Lung microvascular endothelial cell (primary cell): Measurements from ENCODE around the gene PML. TPM values are rescaled to one million over a fixed set of nuclear protein-coding genes. Genes with fewer than 3 reads are reported as not detected.

Source experiments
- DNase-seq, 2 donors: peaks; one replicate each; pipeline versions ENCODE4 v3.0.0 to v3.0.0-alpha.2; 2010; ENCODE audit warnings: low read depth in 2 of 2
- total RNA-seq: library from RNA; depleted of rRNA; stranded (reverse); fragments of >200 nt; gene quantifications from 2 replicates; pipeline ENCODE4 v1.2.1, GENCODE V29; 2014

PML gene
- total RNA-seq, 1 donor from 2014 or later, result 36.9 TPM

DNA sequence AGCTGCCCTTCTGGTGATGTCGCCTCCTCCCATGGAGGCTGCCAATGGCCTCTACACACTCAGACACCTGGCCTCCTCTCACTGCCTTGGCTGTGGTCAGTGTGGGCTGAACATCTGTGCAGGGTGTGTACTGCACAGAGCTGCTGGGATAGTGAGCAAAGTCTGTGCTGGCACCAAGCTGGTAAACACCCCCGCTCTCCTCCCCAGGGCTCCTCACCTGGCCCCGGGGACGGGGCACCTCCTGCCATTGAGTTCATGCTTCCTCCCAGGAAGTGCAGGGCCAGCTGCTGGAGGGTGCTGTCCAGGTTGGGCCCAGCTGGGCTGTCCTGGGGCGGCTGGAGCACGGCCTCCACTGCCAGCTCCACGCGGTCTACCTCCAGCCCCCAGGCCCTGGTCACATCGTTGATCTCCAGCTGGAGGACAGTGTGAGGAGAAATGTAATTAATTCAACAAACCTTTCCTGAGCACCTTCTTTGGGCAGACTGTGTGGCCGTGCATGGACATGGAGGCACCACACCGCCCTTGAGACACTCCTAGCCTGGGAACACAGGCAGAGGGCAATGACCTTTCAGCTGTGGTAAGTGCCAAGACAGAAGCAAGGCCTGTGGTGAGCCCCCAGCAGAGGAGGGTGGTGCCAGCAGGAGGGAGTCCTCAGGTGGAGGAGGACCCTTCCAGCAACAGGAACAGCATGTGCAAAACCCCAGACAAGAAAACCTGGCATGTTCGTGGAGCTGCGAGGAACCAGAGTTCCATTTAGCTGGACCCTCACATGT, 9.2 kb upstream of the PML start:
- no peak for DNase-seq

DNA sequence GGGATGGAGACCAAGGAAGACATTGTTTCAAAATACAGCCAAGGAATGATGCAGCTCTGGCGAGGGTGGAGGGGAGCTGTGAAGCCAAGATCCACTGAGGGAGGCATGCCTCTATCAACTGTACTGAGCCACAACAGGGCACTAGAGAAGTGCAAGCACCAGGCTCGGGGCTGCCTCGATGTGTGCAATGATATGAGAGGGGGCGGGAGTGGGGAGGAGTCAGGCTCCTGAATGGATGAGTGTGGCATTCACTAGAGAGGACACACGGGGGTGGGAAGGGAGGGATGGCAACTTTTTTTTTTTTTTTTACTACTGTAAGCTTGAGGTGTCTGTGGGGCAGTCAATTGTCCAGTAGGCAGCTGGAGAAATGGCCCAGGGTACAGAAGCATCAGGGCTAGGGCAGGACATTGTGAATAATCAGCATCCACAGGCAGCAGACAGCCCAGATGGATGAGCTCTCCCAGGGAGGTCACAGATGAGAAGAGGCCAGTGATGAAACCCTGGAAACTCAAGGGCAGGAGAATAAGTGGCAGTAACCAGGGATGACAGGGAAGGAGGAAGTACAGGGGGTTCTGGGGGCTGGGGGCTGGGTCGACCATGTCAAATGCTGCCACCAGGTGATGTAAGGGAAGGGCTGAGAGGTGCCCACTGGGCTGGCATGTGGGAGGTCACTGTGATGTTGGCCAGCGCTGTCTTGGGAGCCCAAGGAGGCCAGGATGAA, 8.3 kb upstream of the PML start:
- peak in 1 of 2 donors; percentile 40 for DNase-seq

DNA sequence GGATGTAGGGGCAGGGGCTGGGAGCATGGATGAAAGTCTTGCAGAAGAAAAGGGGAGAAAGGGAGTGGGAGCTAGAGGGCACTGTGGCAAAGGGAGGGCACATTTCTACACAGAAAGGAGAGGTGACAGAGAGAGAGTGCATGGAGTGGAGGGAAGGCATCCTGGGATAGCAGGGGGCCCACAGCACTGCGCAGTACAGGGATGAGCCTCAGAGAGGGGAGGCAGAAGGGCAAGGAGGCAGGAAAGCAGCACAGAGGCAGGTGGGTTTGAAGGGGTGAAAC, 7.8 kb upstream of the PML start:
- no peak for DNase-seq

DNA sequence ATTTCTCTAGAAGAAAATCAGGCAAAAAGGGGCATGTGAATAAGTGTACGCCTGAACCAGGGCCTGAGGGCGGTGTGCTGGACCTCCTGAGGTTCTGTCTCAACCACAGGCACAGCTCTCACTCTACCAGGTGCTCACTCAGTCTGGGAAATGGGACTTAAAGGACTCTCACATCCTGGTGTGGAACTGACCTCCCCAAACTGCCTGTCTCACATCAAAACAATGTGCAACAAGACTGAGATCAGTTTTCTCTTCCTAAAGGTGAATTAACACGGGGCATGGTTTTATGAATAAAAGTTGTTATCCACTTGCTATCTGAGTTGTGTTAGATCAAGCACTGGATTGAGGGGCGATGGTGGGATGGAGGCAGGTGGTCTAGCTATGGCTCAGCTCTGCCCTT, 7.3 kb upstream of the PML start:
- DNase-seq, result no peak

DNA sequence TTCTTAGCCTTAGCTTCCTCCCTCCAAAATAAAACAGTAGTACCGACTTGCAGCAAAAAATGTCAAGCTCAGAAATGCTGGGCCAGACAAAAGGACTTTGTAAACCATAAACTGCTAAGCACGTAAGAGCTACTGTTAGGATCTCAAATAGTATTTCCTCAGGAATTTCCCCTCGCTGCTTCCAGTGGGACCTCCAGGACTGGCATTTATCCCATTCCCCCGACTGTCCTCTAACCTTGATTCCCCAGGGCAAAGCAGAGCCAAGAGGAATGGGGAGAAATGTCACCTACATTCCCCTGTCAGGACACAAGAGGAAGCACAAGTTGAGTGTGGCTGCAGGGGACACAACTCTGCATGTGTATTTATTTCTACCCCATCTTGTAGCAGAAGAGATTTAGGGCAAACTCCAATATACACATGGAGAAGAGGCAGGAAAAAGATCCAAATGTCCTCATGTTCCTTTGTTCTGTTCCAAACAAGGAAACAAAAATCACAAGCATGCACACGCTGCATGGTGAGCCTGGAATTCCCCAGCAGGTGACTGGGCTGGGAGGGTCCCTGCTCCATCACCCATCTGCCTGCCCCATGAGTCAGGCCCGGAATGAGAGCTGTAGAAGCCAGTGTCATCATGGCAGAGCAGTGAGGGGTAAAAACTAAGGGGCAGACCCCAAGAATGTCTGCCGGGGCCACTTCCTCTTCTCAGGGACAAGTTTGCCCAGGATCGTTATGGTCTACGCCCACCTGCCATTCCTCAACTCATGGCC, 6.7 kb upstream of the PML start:
- peak; percentile 80 to 91 for DNase-seq

DNA sequence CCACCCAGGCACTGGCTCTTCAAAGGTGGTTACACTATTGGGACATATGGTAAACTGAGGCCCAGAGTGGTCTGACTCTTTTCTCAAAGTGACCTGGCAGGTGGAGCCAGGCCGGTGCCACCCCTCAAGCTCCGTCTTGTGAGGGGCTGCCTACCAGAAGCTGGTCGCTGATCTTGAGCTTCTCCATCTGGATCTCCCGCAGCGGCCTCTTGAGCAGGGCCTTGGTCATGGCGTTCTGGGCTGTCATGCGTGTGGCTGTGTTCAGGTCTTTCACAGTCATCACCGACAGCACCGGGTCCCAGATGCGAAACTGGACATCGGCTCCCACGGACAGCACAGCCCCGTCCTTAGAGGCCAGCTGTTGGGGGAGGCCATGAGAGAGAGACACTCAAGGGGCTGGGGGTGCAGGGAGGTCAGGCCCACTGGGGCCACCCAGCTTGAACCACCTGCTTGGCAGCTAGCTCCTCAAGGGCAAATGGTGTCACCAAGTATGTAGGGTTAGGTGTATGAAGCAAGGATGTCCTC, 6.0 kb upstream of the PML start:
- DNase-seq, result no peak

DNA sequence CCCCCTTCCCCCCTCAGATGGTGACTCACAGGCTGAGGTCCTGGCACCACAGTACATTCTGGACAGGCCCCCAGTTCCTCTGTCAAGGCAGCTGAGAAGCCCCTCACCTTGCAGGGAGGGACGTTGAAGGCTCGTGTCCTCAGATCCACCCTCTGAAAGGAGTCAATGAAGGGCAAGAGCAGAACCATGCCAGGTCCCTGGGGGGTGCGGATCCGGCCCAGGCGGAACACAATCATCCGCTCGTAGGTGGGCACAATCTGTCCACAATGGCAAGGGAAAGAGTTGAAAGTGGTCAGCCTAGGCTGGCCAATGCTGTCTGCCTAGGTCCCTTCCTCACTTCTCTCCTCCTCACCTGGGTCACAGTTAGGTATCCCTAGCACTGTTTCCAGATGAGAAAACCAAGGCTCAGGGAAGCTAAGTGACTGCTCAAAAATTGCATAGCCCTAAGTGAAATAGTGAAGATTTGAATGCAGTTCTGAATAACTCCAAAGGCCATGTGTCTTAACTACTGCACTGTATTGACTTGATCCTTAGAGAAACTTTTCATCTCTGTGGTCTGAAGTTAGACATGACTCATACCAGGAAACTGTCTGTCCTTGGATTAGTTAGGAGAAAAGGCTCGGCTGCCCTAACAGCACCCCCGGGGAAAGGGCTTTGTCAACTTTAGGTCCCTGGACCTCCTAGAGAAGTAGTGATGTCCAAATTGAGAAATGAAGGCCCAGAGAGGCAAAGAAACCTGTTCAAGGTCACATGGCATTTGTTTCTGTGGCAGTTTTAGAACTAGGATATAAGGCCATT, 5.3 kb upstream of the PML start:
- DNase-seq, result peak in 1 of 2 donors; percentile 85

DNA sequence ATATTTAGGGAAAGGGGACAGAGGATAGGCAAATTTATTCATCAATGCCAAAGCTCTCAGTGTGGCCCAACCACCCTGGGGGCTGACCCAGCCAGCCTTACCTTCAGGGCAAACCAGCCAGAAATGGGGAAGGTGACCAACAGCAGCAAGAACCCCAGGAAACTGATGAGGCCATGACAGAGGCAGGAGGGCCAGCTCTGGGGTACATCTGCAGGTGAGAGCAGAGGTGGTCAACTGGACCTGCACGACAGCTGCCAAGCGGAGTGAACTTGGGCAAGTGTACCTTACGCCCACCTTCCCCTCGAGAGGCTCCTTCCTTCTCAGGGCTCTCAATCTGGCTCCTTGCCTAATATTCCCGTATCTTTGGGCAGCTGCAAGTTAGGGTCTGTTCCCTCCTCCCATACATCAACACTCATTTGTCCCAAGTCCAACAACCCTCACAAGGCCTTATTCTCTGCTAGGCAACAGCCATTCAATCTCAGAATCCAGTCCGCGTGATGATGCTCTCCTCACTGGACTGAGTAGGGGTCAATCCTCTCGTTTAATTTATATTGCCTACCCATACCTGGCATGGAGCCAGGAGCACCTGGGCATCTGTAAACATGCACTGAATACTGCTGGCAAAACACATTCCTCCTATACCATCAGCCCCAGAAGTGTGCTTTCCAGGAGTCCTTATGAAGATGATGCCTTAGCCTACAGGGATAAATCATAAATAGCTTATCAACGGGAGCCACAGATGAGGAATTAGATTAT, 4.1 kb upstream of the PML start:
- DNase-seq, result no peak

DNA sequence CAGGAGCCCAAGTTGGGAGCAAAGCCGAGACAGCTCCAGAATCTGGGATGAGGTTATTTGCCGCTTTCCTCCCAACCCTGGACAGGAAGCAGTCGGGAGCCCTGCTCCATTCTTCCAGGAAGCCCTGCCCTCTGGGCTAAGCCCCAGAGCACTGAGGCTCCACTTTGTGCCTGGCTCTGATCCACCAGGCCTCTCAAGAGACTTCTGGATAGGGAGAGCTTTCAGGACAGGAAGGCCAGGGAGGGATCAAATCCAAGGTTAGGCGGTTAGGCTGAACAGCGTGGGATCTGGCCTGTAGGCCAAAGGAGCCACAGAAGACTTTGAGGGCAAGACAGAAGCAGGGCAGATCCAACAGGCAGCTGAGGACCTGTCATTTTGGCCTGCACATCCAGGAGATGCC, 3.3 kb upstream of the PML start:
- DNase-seq, result peak in 1 of 2 donors; percentile 57

DNA sequence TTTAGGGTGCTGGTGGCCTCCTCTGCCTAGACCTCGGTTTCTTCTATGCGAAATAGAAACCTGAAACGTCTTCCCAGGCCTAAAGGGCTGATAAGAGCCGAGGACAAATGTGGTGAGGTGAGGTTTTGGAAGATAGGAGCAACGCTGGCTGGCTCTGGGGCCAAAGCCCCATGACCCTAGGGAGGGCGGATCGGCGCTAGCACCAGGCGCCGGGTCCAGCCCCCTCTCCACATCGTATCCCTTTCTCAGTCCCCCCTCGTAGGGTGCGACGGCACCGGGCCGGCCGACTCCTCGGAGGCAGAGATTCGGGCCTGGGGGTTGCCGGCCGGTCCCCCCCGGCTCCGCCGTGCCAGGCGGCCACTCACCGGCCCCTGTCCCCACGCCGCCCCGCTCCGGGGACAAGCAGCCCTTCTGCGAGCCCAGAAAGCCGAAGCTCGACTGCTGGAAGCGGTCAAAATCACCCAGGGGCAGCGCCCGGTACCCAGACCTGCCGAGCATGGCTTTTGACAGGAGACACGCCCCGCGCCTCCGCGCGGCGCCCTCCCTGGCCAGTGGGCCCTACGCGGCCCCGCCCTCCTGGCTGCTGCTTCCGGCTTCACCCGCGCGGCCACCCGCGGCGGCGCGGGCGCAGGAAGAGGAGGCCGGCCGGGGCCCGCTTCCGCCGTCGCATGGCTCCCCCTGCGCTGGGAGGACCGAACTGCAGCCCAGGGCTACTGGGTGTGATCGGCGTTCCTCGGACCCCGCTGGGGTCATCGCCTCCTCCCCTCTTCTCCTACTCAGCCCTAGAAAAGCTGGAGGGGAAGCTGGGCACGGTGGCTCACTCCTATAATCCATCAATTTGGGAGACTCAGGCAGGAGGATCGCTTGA, 2.6 kb upstream of the PML start, which contains the start of gene STOML1:
TSS of gene STOML1 (minus strand) at position 570 of the 868 bp plus-strand sequence. CDS start at position 498, 72 bp downstream.
- peak; percentile 94 to 95 for DNase-seq

DNA sequence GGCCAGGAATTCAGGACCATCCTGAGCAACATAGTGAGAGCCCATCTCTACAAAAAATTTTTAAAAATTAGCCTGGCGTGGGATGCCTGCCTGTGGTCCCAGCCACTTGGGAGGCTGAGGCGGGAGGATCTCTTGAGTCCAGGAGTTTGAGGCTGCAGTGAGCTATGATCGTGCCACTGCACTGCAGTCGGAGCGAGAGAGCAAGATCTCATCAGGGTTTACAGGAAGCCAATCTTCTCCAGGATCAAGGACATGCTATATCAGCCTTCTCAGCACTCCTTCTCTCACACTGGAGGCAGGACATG, 2.0 kb upstream of the PML start:
- DNase-seq, result no peak

DNA sequence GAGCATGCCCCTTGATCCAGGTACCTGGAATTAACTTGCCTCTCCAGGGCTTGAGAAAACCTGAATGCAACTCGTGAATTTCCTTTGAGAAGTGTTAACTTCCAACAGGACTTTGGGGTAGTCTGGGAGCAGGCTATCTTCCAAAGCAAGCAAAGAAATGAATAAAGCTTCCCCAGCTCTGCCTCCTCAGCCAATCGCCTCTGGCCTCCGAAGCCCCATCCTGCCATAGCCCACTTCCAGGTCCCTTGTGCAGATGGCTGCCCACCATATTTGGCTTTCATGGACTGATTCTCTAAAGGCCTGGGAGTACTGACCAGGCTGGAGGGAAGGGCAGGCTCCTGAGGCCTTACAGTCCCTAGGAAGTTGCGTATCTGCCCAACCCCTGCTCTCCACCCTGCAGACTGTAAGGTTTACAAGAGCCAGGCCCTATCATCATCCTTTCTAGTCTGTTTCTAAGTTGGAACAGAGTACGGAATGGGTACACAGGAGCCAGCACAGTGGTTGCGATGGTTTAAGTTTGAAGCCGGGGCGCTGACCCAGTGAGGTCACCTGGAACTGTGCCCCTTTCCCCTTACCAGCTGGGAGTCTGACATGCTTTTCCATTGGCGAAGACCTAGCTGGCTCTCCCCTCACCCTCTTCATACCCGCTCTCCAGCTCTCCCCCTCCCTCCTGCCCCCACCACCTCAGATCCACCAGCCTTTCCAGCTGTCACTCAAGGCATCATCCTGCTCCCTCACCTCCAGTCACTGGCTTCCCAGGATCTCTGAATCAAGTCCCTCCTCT, 1.1 kb upstream of the PML start:
- no peak for DNase-seq

DNA sequence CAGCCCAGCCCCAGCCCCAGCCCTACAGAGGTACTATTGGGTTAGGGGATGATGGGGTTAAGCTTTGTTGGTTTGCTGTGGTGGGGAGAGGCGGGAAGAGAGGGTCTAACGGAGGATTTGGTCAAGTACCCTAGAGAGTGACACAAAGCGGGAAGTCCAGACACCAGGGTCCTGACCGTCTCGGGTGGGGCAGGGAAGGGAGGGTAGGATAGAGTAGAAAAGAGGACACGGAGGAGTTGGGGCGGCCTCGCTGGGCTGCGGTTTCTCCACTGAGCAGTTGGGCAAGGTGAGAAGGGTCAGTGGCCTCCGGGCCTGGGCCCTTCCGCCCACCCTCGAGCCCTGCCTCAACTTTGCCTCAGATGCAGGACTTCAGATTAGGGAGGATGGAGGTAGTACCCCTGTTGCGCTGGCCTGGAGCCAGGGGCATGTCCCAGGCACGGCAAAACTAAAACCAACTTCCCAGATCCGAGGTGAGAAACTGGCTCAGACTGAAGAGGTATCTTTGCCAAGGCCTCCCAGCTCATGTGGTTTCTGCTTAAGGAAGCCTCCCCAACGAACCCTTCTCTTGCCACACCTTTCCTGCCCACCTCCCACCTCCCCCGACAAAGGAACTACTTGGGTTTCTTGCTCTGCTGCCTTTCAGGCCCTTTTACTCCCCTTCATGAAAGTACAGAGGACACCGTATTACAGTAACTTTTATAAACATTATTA, 551 bp downstream of the PML start:
- peak in 1 of 2 donors; percentile 28 for DNase-seq

DNA sequence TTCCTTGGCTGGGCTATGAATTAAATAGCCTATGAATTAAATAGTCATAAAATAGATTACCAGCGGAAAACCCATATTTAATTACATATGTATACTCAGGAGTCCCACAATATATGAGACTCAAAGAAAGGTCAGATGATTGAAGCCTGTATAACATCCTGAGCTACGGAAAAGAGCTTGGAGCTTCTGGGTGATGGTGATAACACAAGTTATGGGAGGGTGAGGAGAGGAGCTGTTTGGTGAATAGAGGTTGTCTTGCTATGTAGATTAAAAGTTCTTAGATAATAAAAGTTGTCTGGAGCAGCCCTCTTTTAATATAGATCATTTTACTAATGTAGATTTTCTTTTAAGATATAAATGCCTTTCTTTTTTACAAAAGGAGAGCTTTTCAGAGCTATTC, 1.8 kb downstream of the PML start:
- no peak for DNase-seq

DNA sequence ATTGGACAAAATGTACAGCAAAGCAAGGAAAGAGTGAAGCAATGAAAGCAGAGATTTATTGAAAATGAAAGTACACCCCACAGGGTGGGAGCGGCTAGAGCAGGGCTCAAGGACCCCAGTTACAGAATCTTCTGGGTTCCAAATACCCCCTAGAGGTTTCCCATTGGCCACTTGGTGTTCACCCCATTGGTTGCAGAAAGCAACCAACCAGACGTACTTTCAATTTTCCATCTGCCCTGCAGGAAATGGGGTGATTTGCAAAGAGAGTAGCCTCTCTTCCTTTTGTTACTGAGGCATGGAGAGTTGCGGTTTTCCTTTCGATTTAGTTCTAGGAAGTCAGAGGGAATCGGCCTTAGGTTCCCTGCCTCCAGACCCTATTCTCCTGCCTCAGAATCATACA, 2.4 kb downstream of the PML start:
- DNase-seq, result peak; percentile 91

DNA sequence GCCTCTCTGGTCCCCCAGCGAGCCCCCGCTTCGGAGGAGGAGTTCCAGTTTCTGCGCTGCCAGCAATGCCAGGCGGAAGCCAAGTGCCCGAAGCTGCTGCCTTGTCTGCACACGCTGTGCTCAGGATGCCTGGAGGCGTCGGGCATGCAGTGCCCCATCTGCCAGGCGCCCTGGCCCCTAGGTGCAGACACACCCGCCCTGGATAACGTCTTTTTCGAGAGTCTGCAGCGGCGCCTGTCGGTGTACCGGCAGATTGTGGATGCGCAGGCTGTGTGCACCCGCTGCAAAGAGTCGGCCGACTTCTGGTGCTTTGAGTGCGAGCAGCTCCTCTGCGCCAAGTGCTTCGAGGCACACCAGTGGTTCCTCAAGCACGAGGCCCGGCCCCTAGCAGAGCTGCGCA, 3.5 kb downstream of the PML start:
- no peak for DNase-seq

DNA sequence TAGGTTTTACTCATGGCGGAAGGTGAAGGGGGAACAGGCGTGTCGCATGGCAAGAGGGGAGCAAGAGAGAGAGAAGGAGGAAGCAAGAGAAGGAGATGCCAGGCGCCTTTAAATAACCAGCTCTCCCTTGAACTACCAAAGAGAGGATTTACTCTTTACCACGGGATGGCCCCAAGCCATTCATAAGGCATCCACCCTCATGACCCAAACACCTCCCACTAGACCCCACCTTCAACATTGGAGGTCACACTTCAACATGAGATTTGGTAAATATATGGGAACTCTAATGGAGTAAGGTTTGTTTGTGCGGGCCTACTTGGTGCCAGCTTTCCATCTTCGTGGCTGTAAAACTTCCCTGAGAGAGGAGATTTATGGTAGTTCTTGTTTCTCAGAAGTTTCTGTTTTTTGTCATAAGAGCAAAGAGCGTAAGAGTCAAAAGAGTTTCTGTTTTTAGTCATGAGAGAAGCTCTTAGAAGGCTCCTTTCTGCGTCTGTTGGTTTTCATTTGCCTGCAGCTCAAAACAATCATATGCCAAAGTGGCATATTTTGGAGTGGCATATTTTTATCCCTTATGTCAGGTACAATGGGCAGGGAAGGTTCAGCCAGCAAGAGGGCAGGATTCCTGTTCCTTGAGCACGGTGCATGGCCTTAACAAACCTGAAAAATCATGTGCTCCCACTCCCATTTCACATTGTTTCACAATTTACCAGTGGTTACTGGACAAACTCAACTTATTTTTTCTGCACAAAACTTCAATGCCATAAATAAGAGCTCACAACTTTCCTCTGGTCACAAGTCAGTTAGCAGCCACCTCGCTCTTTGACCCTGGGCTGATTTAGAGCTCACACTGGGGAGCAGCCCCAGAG, 12.5 kb downstream of the PML start:
- DNase-seq, result no peak
